HG03432 (cell line): ENCODE measurements around the gene MVB12B.
"Not testable (repeated sequence)": the region's sequence is repeated elsewhere in the genome, so short reads cannot be mapped to it uniquely, and the experiment has no call there.

ENCODE experiments used
- ATAC-seq: cut with Tn5 transposase; IDR thresholded peaks from one replicate; pipeline ENCODE4 v1.9.1; 2021; ENCODE audit warnings: mild to moderate bottlenecking, moderate library complexity; ENCODE audit not compliant: unreplicated experiment

Gene MVB12B, protein sequence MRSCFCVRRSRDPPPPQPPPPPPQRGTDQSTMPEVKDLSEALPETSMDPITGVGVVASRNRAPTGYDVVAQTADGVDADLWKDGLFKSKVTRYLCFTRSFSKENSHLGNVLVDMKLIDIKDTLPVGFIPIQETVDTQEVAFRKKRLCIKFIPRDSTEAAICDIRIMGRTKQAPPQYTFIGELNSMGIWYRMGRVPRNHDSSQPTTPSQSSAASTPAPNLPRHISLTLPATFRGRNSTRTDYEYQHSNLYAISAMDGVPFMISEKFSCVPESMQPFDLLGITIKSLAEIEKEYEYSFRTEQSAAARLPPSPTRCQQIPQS

GRCh38 chr9:126326228-126327005, at the start of gene MVB12B:
MVB12B (plus strand) TSS chr9:126326829; CDS start chr9:126326930, 101 bp downstream.
- ATAC-seq, result no peak

DNA sequence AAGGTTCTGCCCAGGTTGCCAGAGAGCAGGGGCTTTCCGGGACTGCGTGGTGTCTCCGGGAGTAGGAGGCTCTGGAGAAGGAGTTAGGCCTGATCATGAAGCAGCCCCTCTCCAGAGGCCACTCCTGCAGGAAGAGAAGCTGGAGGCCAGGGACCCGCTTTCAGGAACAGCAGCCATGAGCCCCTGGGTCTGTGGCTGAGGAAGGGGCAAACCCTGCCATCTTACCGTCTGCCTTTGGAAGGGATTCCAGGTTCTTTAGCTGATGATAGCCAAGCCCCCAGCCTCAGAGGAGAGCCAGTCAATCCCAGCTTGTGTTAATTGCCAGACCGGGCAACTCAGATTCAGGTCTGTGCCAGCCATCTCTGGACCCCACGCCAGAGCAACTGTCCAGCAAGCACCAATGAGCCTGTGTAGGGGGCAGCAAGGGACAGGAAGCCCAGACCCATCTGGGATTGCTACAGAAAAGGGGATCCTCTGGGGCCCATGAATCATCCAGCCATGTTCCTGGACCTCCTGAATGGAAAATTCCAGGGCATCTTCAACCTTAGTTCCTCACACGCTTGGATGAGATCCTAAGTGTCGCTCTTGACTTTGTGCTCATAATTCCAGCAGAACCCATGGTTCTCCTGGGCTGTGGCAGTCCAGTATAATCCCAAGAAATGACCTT, 42.7 kb upstream of the MVB12B start:
- no peak for ATAC-seq

- not testable (repeated sequence) for ATAC-seq
Observed at GRCh38 chr9:126285652-126286051, 41.0 kb upstream of the MVB12B start.

DNA sequence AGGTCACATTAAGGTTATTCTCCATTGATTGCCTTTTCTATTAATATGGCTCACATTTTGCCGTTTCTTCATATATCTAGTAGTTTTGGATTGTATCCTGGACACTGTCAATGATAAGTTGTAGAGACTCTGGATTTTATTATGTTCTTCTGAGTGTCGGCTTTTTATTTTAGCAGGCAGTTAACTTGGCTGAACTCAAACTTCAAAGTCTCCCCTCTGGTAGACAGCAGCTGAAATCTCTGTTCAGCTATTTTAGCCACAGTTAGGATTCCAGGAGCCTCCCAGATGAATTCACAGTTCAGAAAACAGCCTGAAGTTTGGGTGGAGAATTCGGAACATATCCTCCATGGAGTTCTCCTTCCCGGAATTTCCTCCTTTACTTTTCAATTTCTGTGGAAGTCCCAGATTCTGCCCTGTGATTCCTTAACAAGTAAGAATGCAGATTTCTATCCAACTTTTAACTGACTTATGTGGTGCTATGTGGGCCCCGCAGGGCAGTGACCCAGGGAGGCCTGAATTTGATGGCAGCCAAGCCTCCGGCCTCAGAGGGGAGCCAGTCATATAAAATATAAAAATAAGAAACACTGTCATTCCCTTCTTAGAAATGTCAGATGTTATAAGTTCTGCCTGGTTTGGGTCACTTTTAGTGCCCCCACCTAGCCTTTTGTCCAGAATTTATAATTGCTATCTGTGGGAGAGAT, 39.3 kb upstream of the MVB12B start:
- ATAC-seq, result no peak

DNA sequence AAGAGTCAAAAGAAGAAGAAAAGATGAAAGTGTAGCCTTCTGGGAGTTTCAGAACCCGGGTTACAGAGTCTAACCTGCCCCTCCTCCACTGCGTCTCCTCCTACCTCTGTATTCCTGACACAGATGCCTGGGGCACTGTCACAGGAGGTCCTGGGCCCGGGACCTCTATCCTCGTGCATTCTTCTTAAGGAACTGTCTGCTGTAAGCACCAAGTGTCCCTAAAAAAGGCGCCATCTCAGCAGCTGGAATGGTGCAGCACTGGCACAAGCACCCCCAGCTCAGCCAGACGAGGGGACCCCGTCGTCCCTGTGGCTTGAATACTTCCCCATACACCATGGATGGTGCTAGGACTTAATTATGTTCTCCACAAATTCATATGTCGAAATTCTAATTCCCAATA, 35.8 kb upstream of the MVB12B start:
- no peak for ATAC-seq

- ATAC-seq, result no peak
Observed at GRCh38 chr9:126291925-126292324, 34.7 kb upstream of the MVB12B start.

DNA sequence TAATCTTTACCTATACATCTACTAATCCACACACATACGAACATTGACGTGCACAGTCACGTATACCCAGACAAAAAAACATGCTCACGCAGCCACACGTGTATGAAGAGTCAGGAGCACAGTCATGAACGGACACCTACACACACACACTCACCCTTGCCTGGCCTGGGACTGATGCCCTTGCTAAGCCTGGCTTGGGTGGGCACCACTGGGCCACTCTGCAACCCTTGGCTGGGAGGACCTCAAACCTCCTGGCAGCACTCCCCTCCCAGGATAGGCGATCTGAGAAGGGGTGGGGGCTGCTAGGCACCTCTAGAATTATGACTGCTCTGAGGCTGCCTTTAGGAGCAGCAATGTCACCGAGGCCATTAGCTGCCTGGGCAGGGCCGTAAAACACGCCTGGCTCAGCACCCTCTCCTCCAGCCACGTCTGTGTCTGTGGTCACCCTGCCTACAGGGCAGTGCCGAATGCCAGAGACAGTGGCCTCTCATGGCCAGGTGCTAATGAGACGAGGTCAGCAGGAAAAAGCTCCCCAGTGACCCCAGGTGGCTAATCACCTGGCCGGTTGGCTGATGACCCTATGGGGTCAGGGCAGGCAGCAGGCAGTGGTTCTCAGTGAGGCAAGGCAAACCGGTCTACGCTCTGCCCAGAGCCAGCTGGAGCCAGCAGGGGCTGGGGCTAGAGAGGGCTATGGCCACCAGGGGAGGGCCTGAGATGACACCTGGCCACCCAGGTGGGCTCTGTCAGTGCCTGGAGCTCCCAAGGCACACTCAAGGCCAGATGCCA, 33.7 kb upstream of the MVB12B start:
- no peak for ATAC-seq

- ATAC-seq, result no peak
Observed at GRCh38 chr9:126293522-126293889, 33.1 kb upstream of the MVB12B start.

- no peak for ATAC-seq
Observed at GRCh38 chr9:126294331-126295081, 32.1 kb upstream of the MVB12B start.

DNA sequence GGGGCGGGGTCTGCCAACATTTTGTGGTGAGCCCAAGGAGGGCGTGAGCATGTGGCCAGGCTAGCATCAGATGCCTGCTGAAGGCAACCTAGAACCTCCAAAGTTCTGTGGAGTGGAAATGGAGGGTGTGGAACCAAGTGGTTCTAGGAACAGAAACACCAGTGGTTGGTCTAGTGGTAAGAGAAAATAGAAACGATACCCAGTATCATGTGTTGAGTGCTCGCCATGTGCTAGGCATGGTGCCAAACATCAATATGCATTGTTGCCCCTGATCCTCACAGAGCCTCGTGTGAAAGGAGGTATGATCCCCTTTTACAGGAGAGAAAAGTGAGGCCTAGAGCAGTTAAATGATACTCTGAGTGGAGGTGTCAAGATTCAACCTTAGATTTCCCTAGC, 31.5 kb upstream of the MVB12B start:
- no peak for ATAC-seq

DNA sequence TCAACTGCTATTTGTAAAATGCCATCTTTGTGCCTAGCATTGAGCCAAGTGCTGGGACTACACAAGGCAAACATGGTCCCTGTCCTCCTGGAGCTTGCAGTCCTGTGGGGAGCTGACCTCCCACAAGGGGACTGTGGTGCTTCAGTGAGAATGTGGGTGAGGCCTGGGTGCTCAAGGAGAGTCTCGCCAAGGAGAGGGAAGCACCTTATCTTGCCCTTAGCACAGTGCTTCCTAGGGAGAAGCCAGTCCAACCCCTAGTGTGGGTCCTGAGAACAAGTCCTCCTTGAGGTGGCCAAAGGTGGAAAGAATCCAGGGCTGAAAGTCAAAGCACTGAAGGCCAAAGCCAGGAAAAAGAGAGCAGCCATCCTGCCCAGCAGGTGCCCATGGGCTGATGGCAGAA, 31.1 kb upstream of the MVB12B start:
- ATAC-seq, result no peak

DNA sequence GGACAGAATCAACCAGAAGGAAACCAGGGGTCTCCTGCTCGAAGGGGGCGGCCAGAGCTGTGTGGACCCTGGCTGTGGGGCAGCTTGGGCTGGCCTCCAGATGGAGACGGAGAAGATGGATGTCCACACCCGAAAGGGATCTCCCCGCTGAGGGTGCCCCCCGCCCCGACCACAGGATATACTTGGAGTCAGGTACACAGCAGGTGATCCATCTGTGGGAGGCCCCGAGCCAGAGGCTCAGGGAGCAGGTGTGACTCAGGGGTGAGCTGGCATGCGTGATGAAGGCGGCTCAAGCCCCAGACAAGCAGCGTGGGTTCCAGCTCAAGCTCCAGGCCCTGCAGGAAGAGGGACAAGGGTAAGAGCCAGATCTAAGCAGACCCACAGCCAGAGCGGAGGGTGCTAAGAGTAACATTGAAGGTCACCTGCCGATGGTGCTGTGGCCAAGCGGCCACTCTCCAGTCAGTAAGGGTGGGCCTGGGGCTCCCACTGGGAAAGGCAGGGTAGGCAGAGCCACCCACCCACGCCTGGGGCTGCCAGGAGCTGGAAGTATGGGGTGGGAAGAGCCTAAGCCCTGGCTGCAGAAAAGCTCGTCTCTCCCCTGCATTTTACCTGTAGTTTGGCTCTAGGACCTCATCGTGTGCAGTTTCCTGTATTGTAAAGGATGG, 30.6 kb upstream of the MVB12B start:
- ATAC-seq, result no peak

- no peak for ATAC-seq
Observed at GRCh38 chr9:126296687-126297086, 29.9 kb upstream of the MVB12B start.

DNA sequence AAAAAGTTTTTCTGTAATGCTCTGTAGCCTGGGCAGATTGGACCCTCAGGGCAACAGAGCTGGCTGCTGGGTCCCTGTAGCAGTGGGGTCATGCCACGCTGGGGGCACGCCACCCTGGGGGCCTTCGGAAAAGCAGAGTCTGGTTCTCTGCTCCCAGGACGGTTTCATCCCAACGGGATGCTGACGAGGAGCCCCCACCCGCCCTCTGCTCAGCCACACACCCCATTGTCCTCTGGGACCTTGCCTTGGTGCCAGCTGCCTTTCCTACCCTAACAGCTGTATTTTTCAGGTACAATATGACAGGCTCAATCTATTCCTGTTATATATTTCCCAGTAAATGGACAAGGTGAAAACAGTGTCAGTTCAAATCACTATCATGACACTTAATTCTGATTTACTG, 29.0 kb upstream of the MVB12B start:
- ATAC-seq, result no peak

GRCh38 chr9:126298063-126298801, 28.4 kb upstream of the MVB12B start:
- no peak for ATAC-seq

- ATAC-seq, result no peak
Observed at GRCh38 chr9:126299706-126300276, 26.8 kb upstream of the MVB12B start.

- ATAC-seq, result no peak
Observed at GRCh38 chr9:126301196-126301595, 25.4 kb upstream of the MVB12B start.

DNA sequence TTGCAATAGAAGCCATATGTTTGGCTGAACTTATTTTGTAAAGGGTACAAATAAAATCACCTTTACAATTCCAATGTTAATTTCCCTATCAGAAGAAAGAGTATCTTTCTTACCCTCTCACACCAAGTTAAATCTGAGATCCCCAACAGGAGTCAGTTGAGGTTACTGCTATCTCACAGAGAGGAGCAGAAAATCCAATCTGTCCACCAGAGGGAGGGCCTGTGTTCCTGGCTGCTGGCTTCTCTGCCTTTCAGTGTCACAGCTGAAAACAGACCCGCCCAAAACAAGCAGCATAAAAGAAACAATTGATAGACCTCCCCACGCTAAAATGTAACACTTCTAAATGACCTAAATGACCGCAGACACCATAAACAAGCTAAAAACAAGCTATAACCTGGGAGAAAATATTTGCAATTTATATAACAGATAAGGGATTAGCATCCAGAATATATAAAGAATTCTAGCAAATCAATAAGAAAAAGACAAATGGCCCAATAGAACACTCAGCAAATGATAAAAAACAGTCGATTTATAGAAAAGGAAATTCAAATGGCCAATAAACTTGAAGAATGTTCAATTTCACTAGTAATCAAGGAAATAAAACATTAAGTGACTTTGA, 24.5 kb upstream of the MVB12B start:
- no peak for ATAC-seq
